LNCaP clone FGC (cell line): ENCODE measurements around the gene MYH7.

Experiments
- DNase-seq: peaks from one replicate; pipeline ENCODE4 v3.0.0-alpha.2; 2011; ENCODE audit warnings: low read depth
- H3K4me3 ChIP-seq: 2 replicates; pipeline ENCODE4 v1.5.1; 2011; ENCODE audit warnings: mild to moderate bottlenecking, low read depth, low read length, control low read depth
- TF ChIP-seq, protein P1 (sequence below): IDR thresholded peaks from 2 replicates; pipeline ENCODE4 v1.5.1; 2012; ENCODE audit warnings: mild to moderate bottlenecking; ENCODE audit not compliant: control insufficient read depth, insufficient read depth; ENCODE audit errors: extremely low read depth

Gene MYH7

DNA sequence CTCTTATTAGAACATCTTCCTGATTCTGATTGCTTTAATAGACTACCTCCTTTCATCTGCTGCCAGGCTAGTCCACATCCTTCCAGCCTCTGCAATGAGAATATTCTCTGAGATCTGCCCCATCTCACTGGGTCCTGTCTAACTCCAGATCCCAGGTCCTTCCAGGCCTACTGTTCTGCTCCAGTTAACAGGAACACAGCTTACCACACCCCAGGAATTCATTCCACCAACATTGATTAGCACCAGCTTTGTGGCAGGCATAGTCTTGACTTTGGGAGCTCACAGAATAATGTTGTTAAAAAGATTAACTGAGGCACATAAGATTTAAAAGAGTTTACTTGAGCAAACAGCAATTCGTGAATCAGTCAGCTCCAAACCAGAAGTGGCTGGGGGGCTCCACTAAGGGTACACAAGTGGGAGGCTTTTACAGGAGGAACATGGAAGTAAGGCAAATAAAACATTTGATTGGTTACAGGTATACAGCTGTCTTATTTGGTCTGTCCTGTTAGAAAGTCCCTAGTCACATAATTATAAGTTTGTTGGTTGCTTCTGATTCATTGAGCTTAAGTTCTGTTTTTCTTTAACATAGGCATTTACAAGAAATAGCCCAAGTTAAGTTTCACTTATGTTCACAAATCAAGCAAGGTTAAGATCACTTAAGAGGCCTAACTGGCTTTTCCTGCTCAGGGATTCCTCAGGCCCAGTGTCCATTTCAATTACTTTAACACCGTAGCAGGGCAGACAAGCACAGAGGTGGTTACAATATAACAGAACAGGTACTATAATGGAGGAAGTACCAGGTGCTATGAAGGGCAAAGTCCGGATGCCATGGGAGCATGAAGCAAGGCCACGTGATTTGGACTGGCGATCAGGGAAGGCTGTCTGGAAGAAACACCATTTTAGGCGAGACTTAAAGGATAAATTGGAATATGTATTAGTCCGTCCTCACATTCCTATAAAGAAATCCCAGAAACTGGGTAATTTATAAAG is 12.2 kb upstream of the MYH7 start:
- no peak for DNase-seq
- no peak overlapping the region for H3K4me3 ChIP-seq
- TF ChIP-seq, protein P1, sequence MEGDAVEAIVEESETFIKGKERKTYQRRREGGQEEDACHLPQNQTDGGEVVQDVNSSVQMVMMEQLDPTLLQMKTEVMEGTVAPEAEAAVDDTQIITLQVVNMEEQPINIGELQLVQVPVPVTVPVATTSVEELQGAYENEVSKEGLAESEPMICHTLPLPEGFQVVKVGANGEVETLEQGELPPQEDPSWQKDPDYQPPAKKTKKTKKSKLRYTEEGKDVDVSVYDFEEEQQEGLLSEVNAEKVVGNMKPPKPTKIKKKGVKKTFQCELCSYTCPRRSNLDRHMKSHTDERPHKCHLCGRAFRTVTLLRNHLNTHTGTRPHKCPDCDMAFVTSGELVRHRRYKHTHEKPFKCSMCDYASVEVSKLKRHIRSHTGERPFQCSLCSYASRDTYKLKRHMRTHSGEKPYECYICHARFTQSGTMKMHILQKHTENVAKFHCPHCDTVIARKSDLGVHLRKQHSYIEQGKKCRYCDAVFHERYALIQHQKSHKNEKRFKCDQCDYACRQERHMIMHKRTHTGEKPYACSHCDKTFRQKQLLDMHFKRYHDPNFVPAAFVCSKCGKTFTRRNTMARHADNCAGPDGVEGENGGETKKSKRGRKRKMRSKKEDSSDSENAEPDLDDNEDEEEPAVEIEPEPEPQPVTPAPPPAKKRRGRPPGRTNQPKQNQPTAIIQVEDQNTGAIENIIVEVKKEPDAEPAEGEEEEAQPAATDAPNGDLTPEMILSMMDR, result no peak

DNA sequence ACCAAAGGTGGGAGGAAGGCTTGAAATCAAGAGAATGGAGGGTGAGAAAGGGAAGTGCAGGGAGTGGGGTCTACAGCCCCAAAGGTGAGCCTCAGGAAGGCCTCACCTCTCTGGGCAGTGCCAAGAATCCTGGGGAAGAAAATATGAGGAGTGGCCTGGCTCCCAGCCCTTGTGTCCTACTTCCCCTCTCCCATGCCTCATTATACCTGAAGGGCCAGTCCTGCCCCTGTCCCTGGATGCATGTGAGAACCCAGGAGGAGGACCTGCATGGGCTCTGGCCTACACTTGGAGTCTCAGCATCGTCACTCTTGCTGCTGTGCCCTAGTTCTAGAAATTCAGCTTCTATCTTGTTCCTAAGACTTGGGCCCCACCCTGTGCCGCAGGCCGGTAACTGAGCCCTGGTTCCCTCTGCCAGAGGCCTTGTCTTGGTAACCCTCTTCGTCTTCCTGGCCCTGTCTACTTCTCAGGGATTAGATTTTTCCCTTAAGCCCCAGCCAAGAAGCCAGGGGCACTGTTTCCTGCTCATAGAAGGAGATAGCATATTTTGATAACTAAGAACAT is 10.9 kb upstream of the MYH7 start:
- no peak overlapping the region for H3K4me3 ChIP-seq
- DNase-seq, result no peak
- TF ChIP-seq, protein P1, result no peak

DNA sequence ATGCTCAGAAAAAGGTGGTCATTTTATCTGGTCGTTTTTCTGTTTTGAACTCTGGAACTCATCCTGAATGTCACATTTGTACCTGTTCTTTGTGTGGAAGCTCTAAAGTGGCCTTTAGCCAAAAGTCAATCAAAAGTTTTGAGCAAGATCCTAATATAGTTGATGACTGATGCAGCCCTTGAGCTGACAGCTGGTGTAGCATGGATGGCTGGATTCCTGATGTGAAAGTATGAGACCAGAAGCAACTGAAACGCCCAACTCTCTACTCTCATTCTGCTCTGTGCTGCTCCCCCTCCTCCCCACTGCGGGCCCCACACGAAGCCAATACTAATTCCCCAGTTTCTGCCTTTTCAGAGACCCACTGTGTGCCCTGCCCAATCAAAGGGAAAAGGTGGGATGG is 10.3 kb upstream of the MYH7 start:
- TF ChIP-seq, protein P1, result no peak
- no peak for DNase-seq
- H3K4me3 ChIP-seq, result no peak overlapping the region

DNA sequence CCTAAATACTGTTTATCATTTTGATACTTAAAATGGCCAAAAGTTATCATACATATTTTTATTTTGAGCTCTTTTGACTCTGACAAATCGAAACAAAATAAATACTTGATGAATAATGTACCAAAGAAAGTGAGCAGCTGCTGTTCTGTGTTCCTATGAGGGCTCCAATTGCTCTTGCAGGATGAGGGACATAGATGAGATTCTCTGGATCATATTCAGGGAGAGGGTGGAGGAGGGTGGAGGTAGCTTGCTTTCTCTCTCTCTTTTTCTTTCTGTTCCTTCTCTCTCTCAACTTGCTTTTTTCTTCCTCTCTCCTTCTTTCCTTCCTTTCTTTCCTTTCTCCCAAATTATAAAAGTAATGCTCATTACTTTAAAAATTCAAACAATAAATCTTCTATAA is 8.9 kb upstream of the MYH7 start:
- TF ChIP-seq, protein P1, result no peak
- DNase-seq, result no peak

DNA sequence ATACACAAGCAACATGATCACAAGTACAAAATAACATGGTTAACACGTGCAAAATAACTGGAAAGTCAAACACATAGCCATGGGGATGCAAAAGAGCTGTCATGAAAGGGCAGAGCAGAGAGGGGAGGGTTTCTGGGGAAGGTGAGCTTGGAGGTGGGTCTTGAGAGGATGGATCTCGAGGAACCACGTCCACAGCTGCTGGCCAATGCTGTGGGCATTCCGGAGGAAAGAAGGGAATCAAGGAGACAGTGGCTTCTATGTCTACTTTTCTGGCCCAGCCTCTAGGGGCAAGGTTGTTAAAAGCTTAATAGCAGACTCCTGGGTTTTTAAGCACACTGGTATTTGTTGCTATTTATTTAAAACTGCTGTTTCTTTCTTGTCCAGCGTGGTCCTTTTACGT is 8.4 kb upstream of the MYH7 start:
- no peak overlapping the region for H3K4me3 ChIP-seq
- TF ChIP-seq, protein P1, result no peak

More for the DNA sequence above, 8.9 kb upstream of the MYH7 start:
- no peak overlapping the region for H3K4me3 ChIP-seq

DNA sequence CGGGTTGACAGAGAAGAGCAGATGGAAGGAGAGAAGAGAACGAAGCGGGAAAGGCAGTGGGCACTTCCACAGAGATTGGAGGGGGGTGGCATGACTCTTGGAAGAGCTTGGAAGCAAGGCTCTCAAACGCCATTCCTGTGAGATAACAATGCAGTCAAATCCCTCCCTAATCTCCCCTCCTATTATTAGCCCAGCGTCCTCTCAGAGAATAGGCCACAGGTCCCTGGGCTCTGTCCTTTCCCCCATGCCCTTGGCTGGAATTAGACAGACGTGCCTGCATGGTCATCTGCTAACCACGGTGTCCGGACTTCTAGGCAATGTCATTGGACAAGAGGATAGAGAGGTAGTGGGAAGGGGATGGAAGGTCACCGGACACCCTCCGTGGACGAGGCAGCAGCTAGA is 8.0 kb upstream of the MYH7 start:
- no peak for DNase-seq
- no peak overlapping the region for H3K4me3 ChIP-seq
- TF ChIP-seq, protein P1, result no peak

More for the DNA sequence above, 8.4 kb upstream of the MYH7 start:
- DNase-seq, result no peak
